ENCODE measurements around the gene MRGPRX3. TPM values are rescaled to one million over a fixed set of nuclear protein-coding genes. Genes with fewer than 3 reads are reported as not detected.

MRGPRX3 gene
- total RNA-seq, result not detected

DNA sequence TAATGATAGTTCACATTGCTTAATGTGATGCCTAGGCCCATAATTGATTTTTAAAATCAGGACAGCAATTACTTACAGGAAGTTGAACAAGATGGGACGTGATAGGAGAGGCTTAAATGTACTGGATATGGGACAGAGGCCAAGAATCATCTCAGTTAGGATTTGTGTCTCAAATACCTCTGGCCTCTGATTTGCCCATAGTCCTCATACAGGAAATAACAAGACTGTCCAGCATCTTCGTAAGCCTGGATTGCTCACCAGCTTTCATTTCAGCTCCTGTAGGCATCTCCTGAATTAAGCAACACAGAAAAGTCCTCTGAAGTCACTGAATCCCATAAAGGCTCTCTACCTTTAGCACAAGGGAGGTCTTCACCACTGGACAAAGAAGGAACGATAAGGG is at the start of gene MRGPRX3:
Gene MRGPRX3, plus strand, starts transcription at position 231 of the 400 bp plus-strand sequence. CDS start 4,632 bp downstream, outside the sequence.
- DNase-seq (no peak), ATAC-seq (ENCODE audit: low FRiP score in 2 of 2) (no peak)
- 60 to 61% methylated on average over 3 of the region's 3 CpGs for WGBS, 2 donors
- no peak within 1 kb of the TSS for H3K27ac ChIP-seq
- no peaks in the 10 kb centered on the region for H3K4me1 ChIP-seq
- H3K9me3 ChIP-seq, result no peaks in the 10 kb centered on the region
- no peaks in the 10 kb centered on the region for H3K27me3 ChIP-seq
- no peak within 1 kb of the TSS for H3K4me3 ChIP-seq
- TF ChIP-seq POLR2AphosphoS5 (IDR thresholded peaks at IDR 0.05), result no peak
- no peak for TF ChIP-seq POLR2A (IDR thresholded peaks at IDR 0.05)
- TF ChIP-seq, protein P1, sequence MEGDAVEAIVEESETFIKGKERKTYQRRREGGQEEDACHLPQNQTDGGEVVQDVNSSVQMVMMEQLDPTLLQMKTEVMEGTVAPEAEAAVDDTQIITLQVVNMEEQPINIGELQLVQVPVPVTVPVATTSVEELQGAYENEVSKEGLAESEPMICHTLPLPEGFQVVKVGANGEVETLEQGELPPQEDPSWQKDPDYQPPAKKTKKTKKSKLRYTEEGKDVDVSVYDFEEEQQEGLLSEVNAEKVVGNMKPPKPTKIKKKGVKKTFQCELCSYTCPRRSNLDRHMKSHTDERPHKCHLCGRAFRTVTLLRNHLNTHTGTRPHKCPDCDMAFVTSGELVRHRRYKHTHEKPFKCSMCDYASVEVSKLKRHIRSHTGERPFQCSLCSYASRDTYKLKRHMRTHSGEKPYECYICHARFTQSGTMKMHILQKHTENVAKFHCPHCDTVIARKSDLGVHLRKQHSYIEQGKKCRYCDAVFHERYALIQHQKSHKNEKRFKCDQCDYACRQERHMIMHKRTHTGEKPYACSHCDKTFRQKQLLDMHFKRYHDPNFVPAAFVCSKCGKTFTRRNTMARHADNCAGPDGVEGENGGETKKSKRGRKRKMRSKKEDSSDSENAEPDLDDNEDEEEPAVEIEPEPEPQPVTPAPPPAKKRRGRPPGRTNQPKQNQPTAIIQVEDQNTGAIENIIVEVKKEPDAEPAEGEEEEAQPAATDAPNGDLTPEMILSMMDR (IDR thresholded peaks at IDR 0.05), result no peak
- TF ChIP-seq EP300 (IDR thresholded peaks at IDR 0.05), result no peak
- H3K36me3 ChIP-seq, result no peaks in the 10 kb centered on the region

DNA sequence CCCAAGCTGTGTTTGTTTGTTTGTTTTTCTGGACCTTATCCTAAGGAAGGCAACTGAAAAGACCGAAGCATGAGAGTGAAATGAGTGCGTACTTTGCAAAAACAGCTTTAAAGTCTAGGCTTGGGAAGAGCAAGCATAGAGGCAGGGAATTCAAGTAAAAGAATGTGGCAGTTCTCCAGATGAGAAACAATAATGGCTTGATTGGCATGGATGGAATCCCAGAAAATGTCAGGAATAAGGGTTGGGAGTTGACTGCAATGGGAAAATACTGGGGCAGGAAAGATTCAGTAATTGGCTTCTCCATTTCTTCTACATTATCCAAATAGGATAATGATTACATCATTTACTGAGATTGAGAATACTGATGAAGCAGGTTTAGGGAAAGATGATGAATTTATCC is 44.0 kb upstream of the MRGPRX3 start:
- Histone ChIP-seq H3K27ac (no peak overlapping the region), H3K36me3 (peaks cover 18 to 88% (median 26%) of the 10 kb centered on the region in 4 donors), H3K9me3 (no peaks in the 10 kb centered on the region), H3K4me3 (no peak overlapping the region), H3K4me1 (no peaks in the 10 kb centered on the region), H3K27me3 (no peaks in the 10 kb centered on the region)
- TF ChIP-seq, protein P1 (IDR thresholded peaks at IDR 0.05), result no peak
- no peak for TF ChIP-seq POLR2AphosphoS5 (IDR thresholded peaks at IDR 0.05)
- TF ChIP-seq POLR2A (IDR thresholded peaks at IDR 0.05), result no peak
- no peak for TF ChIP-seq EP300 (IDR thresholded peaks at IDR 0.05)
- ATAC-seq (ENCODE audit: low FRiP score in 2 of 2) (no peak), DNase-seq (no peak)
- 98 to 99% methylated on average over 2 of the region's 2 CpGs for WGBS, 2 donors

DNA sequence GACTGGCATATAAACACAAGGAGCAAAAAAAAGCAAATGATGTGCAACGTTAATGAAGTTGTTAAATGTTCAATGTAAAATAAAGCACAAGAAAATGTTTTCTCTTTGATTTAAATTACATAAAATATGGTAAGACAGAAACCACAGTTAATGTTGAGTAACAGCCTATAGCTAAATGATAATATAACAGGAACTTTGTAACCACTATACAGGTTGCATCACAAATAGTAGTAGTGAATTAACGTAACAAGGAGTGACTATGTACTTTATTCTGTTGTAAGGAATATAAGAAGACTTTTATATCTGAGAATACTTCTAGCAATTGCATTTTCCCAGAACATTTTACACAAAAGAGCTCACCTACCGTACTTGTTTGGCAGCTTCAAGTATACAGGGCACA is 43.4 kb upstream of the MRGPRX3 start:
- Histone ChIP-seq H3K4me3 (no peak overlapping the region), H3K36me3 (peaks cover 24 to 91% (median 30%) of the 10 kb centered on the region in 4 donors), H3K4me1 (no peaks in the 10 kb centered on the region), H3K27ac (no peak overlapping the region), H3K27me3 (no peaks in the 10 kb centered on the region), H3K9me3 (no peaks in the 10 kb centered on the region)
- no peak for TF ChIP-seq EP300 (IDR thresholded peaks at IDR 0.05)
- TF ChIP-seq POLR2A (IDR thresholded peaks at IDR 0.05), result no peak
- no peak for TF ChIP-seq POLR2AphosphoS5 (IDR thresholded peaks at IDR 0.05)
- TF ChIP-seq, protein P1 (IDR thresholded peaks at IDR 0.05), result no peak
- 71 to 80% methylated on average over 3 of the region's 3 CpGs for WGBS, 2 donors
- ATAC-seq (ENCODE audit: low FRiP score in 2 of 2), result no peak
- no peak for DNase-seq

DNA sequence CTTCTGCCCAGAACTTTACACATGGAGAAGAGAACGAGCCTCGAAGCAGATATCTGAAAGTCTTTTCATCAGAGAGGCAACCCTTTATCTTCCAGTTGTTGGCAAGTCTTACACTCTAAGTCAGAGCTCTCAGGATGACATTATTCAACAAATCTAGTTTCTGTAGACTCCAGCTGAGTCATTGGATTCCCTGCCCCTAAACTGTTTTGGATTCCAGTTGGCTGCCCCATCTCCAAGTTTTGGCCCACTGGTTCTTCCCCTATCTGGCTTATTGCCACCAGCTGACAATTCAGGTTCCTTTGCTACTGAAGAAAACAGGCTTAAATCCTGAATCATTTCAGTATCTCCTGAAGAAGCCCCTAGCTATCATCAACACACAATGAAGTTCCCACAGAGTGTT is 40.6 kb upstream of the MRGPRX3 start:
- 94 to 96% methylated on average over 2 of the region's 2 CpGs for WGBS, 2 donors
- Histone ChIP-seq H3K27me3 (no peaks in the 10 kb centered on the region), H3K36me3 (peaks cover 17 to 93% (median 26%) of the 10 kb centered on the region in 4 donors)

DNA sequence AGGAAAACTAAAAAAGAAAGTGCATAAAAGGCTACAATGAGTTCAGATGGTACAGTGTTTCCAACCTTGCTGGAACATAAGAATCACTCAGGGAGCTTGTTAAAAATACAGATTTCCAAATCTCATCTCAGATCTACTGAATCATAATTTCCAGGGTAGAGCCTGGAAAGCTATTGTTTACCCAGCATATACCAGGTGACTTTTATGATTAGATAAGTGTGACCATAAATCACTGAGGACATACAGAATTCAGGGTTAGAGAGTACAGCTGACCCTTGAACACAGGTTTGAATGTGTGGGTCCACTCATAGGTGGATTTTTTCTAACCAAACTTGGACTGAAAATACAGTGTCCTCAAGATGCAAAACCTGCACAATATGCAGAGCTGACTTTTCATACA is 38.4 kb upstream of the MRGPRX3 start:
- no peak overlapping the region for H3K4me3 ChIP-seq
- ATAC-seq (ENCODE audit: low FRiP score in 2 of 2) (no peak), DNase-seq (no peak)
- H3K27me3 ChIP-seq, result no peaks in the 10 kb centered on the region
- peaks cover 9 to 82% (median 22%) of the 10 kb centered on the region in 4 donors for H3K36me3 ChIP-seq
- no peaks in the 10 kb centered on the region for H3K9me3 ChIP-seq
- no peaks in the 10 kb centered on the region for H3K4me1 ChIP-seq
- TF ChIP-seq POLR2A (IDR thresholded peaks at IDR 0.05), result no peak
- TF ChIP-seq EP300 (IDR thresholded peaks at IDR 0.05), result no peak
- TF ChIP-seq, protein P1 (IDR thresholded peaks at IDR 0.05), result no peak
- TF ChIP-seq POLR2AphosphoS5 (IDR thresholded peaks at IDR 0.05), result no peak
- H3K27ac ChIP-seq, result no peak overlapping the region

More for the DNA sequence above, 40.6 kb upstream of the MRGPRX3 start:
- no peak for DNase-seq
- Histone ChIP-seq H3K4me3 (no peak overlapping the region), H3K27ac (no peak overlapping the region), H3K9me3 (no peaks in the 10 kb centered on the region), H3K4me1 (no peaks in the 10 kb centered on the region)
- TF ChIP-seq, protein P1 (IDR thresholded peaks at IDR 0.05), result no peak
- TF ChIP-seq POLR2A (IDR thresholded peaks at IDR 0.05), result no peak
- TF ChIP-seq POLR2AphosphoS5 (IDR thresholded peaks at IDR 0.05), result no peak
- no peak for TF ChIP-seq EP300 (IDR thresholded peaks at IDR 0.05)
- ATAC-seq (ENCODE audit: low FRiP score in 2 of 2), result no peak

Data from upper lobe of left lung (tissue), 6 donors.